Measurements from ENCODE around the gene CHST11.

Gene CHST11

GRCh38 chr12:104657726-104658484, 201.2 kb downstream of the CHST11 start:
- DNase-seq: no peak

DNA sequence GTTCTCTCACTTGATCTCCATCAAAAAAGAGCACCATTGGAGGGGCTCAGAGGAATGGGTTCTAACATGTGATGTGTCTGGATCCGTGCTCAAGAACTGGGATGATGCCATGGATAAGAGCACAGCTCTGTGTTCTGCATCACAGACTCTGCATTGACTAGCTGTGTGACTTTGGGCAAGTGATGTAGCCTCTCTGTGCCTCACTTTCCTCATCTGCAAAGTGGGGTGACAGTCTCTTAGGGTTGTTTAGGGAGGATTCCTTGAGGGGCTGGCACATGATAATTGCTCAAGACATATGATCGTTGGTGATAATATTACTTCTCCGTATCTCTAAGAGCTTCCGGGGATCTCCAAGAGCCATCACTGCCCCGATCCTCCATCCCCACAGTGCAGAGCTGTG, 202.3 kb downstream of the CHST11 start:
- no peak for DNase-seq

DNA sequence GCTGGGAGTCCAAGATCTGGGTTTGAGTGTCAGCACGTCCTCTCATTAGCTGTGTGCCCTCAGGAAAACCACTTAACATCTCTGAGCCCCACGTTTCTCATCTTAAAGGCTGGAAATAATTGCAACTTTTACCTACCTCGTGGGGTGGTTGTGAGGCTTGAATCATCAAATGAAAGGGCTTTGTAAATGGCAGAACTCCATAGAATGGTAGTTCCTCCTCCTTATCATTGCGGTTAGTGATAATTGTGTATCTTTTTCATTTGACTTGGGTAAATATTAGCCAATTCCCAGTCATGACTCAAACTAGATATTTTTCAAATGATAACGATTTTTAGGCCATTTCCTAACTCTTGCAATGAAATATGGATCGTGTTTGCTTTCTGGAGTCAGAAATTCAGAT, 205.5 kb downstream of the CHST11 start:
- DNase-seq: no peak

DNA sequence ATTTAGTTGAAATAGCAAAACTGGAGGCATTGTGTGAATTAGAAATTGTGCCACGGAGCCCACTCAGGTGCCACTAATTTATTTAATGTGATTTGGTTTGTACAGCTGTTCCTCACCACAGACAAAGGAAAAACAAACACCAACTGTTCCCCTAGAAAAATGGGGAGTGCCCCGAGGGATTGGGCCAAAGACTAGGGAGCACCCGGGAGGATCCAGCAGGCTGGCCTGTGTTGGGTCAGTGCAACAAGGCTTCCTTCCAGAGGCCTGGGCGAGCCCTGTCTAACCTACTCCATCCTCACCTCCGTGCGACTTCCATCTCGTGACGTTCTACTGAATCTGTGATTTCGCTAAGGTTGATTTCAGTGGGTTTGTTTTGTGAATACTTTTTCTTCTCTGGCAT, 206.2 kb downstream of the CHST11 start:
- DNase-seq: no peak

DNA sequence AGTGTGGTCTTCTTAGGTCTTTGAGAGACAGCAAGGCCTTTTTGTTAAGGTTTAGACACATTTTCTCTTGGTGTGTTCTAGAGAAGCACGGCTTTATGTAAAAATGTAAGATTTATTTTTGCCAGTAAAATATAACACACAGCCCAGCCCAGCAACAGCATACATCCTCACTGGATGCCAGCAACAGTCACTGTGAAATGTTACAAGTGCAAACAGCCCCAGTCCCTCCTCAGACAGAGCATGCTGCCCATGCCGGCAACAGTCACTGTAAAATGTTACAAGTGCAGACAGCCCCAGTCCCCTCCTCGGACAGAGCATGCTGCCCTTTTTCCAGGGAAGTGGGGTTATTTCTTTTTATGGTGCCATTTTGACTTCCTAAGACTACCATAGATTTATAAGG, 207.6 kb downstream of the CHST11 start:
- DNase-seq: no peak

DNA sequence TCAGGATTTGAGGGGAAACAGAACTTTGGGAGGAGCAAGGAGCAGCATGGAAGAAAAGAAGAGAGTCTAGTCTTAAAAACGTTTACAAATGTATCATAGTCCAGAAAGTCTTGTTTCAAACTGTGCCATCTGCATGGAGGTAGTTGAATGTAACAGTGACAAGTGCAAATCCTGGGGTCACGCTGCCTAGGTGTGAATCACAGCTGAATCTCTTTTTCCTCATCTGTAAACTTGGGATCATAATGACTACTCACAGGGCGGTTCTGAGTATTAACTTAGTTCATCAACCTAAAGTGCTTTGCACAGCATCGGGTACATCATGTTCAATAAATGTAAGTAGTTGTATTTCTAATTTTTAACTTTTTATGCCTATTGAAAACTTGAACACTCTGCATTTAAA, 208.5 kb downstream of the CHST11 start:
- DNase-seq: no peak

DNA sequence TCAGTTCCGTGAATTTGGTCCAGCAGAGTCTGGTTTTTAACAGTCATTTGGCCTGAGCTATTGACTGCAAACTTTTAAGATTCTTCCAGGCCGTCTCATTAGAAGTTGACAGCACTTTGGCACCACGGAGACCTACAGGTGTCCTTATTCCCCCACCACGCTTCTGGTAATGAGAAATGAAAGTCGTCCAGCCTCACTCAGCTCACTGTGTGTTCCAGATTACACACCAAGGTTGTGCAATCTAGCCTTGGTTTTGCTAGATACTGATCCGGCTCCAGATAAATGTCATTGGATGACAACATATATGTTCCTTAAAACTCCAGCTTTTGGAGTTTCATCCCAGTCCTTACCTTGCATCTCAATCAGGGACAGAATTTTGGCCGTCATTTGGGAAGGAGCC, 210.4 kb downstream of the CHST11 start:
- DNase-seq: no peak

DNA sequence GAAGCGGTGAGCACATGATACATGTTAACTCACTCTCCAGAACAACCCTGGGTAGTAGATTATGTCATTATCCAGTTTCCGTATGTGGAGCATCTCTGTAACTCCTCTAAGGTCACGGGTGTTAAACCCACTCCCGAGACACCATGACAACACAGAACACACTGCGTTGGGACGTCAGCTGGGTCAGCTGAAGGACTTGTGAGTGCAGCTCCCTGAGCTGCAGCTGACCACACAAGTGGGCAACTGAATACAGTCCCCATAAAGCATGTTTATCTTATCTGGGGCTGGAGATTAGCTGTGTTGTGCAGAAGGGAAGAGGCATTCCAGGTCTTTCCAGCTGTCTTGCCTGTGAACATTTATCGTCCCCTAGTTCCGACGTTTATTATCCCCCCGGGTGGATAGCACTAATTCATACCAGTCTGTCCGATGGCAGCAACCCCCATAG, 211.5 kb downstream of the CHST11 start:
- no peak for DNase-seq

DNA sequence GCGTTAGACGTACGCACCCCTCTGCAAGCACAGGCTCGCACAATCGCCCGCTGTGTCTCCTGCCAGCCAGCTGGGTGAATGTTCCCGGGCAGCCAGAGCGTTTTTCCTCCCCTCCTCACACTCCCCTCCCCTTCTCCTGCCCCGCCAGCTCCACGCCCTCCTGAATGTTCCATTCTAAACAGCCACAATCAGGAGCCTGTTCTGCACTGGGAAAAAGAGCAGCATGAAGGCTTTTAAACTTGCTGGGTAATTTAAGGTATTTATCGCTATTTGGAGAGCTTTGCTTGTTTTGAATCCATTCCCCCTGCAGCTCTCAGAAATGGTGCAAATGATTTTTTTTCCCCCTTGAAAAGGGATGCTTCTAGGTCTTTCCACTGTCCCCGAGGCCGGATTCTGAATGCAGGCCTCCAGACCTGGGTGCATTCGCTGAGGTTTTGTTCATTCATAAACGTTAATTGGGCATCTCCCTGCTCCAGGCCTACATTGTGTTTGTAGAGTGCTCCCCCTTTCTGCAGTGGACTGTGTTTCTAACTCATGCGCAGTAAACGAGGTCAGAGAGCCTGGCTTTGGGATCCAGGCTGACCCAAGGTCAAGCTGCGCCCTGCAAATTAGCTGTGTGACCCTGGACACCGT, 212.5 kb downstream of the CHST11 start:
- DNase-seq: peak; percentile 23

- DNase-seq: no peak
Observed at GRCh38 chr12:104669851-104670337, 213.1 kb downstream of the CHST11 start.

- DNase-seq: no peak
Observed at GRCh38 chr12:104670439-104671408, 214.0 kb downstream of the CHST11 start.

- DNase-seq: no peak
Observed at GRCh38 chr12:104671409-104672095, 214.8 kb downstream of the CHST11 start.

GRCh38 chr12:104672096-104672445, 215.3 kb downstream of the CHST11 start:
- no peak for DNase-seq

GRCh38 chr12:104672501-104673265, 215.9 kb downstream of the CHST11 start:
- no peak for DNase-seq

- no peak for DNase-seq
Observed at GRCh38 chr12:104673294-104673693, 216.5 kb downstream of the CHST11 start.

- no peak for DNase-seq
Observed at GRCh38 chr12:104673696-104674482, 217.1 kb downstream of the CHST11 start.

GRCh38 chr12:104676636-104677035, 219.9 kb downstream of the CHST11 start:
- no peak for DNase-seq

GRCh38 chr12:104677441-104678089, 220.8 kb downstream of the CHST11 start:
- DNase-seq: no peak

GRCh38 chr12:104680070-104680469, 223.3 kb downstream of the CHST11 start:
- DNase-seq: no peak

DNA sequence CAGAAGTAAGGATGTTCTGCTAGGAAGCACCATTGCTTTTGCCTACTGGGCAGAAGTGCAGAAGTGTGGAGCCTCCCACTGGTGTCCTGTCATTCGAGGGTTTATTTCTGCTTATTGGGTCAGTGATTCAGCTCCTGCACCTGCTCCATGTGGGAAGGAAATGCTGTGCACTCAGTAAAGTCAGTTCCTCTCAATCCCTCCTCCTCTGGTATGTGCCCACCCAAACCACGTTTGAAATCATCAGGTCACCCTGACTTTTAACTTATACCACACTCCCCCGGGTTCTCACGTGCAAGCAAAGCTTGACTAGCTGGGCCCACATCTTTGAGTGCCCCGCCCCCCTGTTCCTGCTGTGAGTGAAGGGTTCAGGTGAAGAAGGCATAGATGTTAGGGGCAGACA, 223.7 kb downstream of the CHST11 start:
- DNase-seq: no peak
